DND-41 (cell line): ENCODE measurements around the gene SRRM2.

Experiments
- CTCF ChIP-seq: IDR thresholded peaks from 2 replicates; pipeline ENCODE4 v1.5.1; 2012; ENCODE audit warnings: borderline replicate concordance, low read length, moderate library complexity, mild to moderate bottlenecking; ENCODE audit not compliant: poor library complexity, severe bottlenecking; ENCODE audit errors: extremely low read depth
- EZH2 ChIP-seq: IDR thresholded peaks from 3 replicates; pipeline ENCODE4 v1.6.1; 2012; ENCODE audit warnings: borderline replicate concordance, low read depth, mild to moderate bottlenecking, moderate library complexity, low read length, inconsistent platforms; ENCODE audit not compliant: severe bottlenecking

GRCh38 chr16:2799205-2799858 lies 46.9 kb downstream of the SRRM2 start:
- no peak for TF ChIP-seq CTCF
- no peak for TF ChIP-seq EZH2
